Inflammatory macrophage treated with lipopolysaccharide for 4 hours (primary cell): ENCODE measurements around the gene PSMB7.

Experiments
- DNase-seq: peaks from one replicate; pipeline ENCODE4 v3.0.0-alpha.2; 2020

PSMB7 gene

DNA sequence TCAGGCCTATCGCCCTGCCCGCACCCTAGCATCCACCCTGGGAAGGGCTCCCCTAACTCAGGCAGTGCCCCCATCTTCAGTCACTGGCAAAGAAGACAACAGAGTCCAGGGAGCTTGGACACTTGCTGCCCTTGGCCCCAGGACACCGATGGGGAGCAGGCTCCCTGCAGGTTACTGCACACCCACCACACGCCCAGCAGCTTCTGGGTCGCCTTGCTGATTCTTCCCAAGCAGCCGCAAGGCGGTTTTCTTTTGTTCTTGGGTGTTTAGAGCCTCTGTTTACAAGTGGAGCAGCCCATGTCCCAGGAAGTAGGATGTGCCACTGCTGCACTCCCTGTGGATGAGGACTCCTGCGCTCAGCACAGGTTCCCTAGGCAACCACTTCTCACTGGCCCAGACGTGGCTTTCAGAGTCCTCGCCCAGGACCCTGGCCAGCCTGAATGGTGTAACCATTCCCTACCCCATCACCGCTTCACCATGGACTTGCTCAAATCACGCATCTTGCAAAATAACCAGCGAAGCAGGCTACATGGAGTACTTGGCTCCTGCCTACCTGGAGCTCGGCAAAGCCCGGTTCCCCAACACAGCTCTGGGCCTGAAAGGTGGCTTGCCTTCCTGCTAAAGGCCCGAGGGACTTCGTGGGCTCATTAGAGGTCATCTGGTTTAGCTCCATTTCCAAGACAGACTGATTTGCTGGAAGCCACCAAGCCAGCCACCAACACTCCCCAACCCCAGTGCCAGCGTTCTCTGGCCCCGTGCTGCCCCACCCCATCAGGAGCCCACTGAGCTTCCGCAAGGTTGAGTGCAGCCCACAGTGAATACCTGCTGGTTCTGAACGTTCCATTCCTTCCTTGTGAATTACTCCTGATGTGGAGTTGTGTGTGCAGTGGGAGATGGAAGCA, 60.0 kb downstream of the PSMB7 start:
- DNase-seq, result no peak

GRCh38 chr9:124354346-124355038, 60.8 kb downstream of the PSMB7 start:
- no peak for DNase-seq

DNA sequence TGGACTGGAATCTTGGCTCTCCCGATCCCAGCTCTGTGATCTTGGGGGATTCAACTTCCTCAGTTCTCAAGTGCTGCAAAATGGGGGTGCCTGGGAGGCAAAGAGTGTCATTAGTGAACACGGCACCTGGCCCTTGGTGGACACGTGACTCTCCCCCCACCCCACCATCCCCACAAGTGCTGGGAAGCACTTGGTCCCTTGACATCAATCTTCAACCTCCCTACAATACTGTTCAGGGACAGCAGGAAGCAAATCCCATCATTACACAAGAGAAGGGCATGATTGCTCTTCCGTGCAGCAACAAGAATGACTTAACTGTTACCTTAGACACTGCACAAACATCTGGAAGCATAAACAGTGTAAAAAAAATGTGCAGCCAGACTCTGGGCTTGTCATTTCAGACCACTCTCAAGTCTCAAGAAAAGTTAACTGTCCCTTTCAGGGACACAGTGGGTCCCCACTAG, 61.4 kb downstream of the PSMB7 start:
- no peak for DNase-seq

GRCh38 chr9:124353166-124353768, 62.0 kb downstream of the PSMB7 start:
- DNase-seq, result no peak

- no peak for DNase-seq
These were observed 62.6 kb downstream of the PSMB7 start for GRCh38 chr9:124352616-124353015.

- no peak for DNase-seq
These were observed 63.4 kb downstream of the PSMB7 start for GRCh38 chr9:124351672-124352468.

DNA sequence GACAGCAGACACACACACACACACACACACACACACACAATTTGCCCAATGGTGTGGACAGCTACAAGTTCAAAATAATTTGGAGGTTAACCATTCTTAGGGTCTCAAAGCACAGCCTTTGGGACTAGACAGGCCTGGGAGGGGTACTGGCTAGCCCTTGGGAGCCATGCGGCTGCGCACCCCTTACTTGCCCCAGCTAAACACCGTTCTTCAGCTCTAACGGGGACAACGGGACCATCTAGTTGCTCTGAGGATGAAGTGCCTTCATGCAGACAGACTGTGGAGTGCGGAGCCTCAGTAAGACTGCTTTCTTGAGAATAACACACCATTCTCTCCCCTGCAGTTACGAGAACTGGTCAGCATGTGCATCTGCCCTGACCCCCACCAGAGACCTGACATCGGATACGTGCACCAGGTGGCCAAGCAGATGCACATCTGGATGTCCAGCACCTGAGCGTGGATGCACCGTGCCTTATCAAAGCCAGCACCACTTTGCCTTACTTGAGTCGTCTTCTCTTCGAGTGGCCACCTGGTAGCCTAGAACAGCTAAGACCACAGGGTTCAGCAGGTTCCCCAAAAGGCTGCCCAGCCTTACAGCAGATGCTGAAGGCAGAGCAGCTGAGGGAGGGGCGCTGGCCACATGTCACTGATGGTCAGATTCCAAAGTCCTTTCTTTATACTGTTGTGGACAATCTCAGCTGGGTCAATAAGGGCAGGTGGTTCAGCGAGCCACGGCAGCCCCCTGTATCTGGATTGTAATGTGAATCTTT, 64.6 kb downstream of the PSMB7 start:
- DNase-seq, result no peak

- no peak for DNase-seq
These were observed 65.4 kb downstream of the PSMB7 start for GRCh38 chr9:124349675-124350493.

- DNase-seq, result no peak
These were observed 66.0 kb downstream of the PSMB7 start for GRCh38 chr9:124349267-124349666.

DNA sequence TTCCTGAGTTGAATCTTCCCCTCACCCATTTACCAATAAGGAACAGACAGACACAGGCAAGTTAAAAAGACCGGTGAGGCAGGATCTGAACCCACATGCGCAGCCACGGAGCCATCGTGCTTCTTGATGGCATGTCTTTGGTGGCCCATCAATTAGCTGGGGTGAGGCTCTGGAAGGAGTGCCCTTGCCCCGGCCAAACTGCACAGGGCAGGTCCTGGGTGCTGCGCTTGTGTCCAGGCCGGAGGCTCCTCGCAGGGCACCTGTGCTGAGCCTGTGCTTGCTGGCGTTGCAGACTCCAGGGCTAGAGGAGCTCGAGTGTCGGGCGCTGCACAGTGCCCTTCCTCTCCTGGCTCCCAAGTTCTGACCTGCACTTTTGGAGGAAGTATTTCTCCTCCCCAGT, 66.4 kb downstream of the PSMB7 start:
- no peak for DNase-seq

GRCh38 chr9:124348363-124348762, 66.9 kb downstream of the PSMB7 start:
- DNase-seq, result no peak

DNA sequence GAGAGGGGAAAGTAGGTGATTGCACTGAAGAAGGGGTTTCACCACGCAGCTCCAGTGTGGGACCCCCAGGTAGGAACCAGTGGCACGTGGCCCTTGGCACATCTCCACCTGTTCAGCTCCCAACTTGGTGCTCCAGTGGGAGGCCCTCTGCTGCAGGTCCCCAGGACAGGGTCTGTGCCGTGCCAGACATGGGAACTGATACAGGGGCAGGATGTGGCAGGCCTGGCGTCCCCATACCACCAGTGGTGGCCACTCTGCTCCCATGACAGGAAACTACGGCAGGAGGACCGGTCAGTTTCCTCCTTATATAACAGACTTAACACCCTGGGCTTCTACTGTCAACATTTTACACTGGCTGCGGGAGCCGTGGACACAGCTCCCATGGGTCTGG, 67.3 kb downstream of the PSMB7 start:
- no peak for DNase-seq

- DNase-seq, result no peak
These were observed 67.9 kb downstream of the PSMB7 start for GRCh38 chr9:124347206-124347967.

DNA sequence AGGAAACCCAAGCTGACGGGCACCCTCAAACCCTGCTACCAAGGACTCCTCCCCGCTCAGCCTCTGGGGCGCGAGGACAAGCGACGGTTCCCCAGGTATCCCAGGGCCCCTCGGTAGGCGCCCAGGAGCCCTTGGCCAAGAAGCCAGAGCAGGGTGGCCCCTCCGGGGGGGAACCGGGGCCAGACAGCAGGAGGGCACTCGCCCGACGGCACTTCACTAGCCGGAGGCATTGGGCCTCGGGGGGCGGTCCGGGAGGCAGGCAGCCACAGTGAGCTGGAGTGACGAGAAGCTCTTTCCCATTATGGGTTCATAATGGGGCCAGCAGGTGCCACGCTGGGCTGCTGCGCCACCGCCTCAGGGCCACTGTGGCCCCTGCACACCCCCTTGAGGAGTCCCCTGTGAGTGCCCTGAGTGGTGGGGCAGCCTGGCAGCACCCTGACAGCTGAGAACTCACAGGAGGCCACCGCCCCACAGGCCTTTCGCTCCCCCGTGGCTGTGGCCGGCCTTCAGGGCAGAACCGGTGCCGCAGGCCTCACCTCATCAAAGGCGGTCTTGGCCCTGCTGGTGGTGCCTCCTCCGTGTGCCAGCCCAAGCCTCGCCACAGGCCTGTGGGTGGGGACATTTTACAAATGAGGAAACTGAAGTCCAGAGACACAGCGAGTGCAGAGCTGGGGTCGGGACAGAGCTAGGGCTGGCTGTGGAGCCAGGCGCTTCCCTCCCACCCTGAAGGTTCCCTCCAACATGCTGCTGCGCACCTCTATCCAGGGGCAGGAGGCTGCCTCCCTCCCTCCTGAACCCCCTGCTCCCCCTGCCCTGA, 68.7 kb downstream of the PSMB7 start:
- DNase-seq, result no peak

GRCh38 chr9:124345751-124346281, 69.4 kb downstream of the PSMB7 start:
- DNase-seq, result no peak

DNA sequence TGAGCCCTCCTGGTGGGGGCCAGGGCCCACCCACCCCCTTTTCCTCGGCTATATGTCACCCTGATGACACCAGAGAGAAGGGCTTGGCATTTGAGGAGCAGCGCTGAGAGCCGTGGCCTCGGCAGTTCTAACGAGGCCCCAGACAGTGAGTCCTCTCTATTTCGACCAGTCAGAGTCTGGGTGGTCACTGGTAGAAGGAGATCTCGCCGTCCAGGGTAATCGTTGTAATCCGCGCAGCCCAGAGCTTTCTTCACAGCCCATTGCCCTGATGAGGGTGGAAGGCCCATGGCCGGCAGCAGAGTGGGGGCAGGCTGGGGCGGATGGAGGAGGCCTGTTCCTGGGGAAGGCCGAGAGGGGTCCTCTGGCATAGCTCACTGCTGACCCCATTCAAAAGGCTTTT, 70.2 kb downstream of the PSMB7 start:
- DNase-seq, result no peak

- DNase-seq, result no peak
These were observed 70.8 kb downstream of the PSMB7 start for GRCh38 chr9:124344291-124345050.

DNA sequence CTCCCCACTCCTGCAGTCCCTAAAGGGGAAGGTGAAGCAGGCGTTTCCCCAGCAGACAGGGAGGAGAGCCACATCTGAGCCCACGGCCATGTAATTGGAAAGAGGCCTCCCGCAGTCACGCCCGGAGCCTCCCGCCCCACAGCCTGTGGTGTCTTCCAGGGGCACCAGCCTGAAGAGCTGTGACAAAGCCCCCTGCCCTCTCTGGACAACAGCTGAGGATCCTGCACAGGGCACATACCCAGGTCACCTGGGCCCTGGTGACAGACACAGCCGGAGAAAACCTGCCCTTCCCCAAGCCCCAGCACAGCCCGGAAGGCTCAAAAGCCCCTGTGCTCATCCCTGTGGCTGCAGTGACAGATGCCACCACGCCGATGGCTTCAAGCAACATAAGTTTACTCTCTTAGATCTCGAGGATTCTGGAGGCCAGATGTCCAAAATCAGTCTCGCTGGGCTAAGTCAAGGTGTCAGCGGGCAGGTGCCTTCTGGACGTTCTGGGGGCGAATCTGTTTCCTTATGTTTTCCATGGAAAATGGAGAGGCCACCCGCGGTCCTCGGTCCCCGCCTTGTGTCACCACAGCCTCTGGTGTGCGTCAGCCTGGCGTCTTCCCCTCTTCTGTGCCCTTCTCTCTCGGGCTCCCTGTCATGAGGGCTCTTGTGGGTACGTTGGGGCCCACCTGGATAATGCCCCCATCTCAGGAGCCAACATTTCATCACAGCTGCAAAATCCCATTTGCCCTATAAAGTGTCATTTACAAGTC, 71.5 kb downstream of the PSMB7 start:
- no peak for DNase-seq
